SK-N-MC (cell line): ENCODE data around the gene TMEM273.

Experiments used
- EZH2 ChIP-seq: fragments of 200-600 bp; sonication (generic); IDR thresholded peaks from one replicate; pipeline ENCODE4 v1.6.1; 2017; ENCODE audit warnings: antibody characterized with exemption
- FOXP2 ChIP-seq: optimal IDR thresholded peaks from 2 replicates; pipeline ENCODE3; 2011; ENCODE audit warnings: mild to moderate bottlenecking, moderate library complexity; ENCODE audit not compliant: insufficient read depth; ENCODE audit errors: extremely low read length, control extremely low read depth
- POLR2AphosphoS5 ChIP-seq: IDR thresholded peaks from 2 replicates; pipeline ENCODE4 v1.6.1; 2012; ENCODE audit warnings: mild to moderate bottlenecking, low read depth, low read length, borderline replicate concordance

GRCh38 chr10:49173201-49173772 is 14.9 kb downstream of the TMEM273 start:
- TF ChIP-seq EZH2 (no peak), POLR2AphosphoS5 (no peak), FOXP2 (no peak)
